Mesenchymal stem cell (in vitro differentiated cells and primary cell): Measurements from ENCODE around the gene AOAH.

ENCODE experiments used
- DNase-seq: peaks from one replicate; pipeline ENCODE4 v3.0.0-alpha.2; 2013
- H2AFZ ChIP-seq: one replicate; pipeline ENCODE4 v1.6.1; 2013; ENCODE audit warnings: low read depth, mild to moderate bottlenecking, control low read depth, inconsistent platforms, low read length, moderate library complexity
- H2AK5ac ChIP-seq: 2 replicates; pipeline ENCODE4 v1.6.1; 2013; ENCODE audit warnings: low read length, moderate library complexity, mild to moderate bottlenecking, inconsistent platforms; ENCODE audit not compliant: severe bottlenecking
- H2BK120ac ChIP-seq: one replicate; pipeline ENCODE4 v1.6.1; 2013; ENCODE audit warnings: low read depth, mild to moderate bottlenecking, inconsistent platforms, low read length, moderate library complexity
- H2BK12ac ChIP-seq, 2 experiments: one replicate each; pipeline ENCODE4 v1.6.1; 2013; ENCODE audit warnings: inconsistent platforms in 2 of 2, low read length in 2 of 2, mild to moderate bottlenecking in 2 of 2, moderate library complexity in 2 of 2, control low read depth in 1 of 2
- H2BK15ac ChIP-seq: one replicate; pipeline ENCODE4 v1.6.1; 2013; ENCODE audit warnings: mild to moderate bottlenecking, low read depth, inconsistent platforms; ENCODE audit not compliant: poor library complexity, severe bottlenecking
- H2BK5ac ChIP-seq: 2 replicates; pipeline ENCODE4 v1.6.1; 2013; ENCODE audit warnings: low read depth, mild to moderate bottlenecking, low read length, control low read depth, inconsistent platforms; ENCODE audit not compliant: poor library complexity, severe bottlenecking
- H3K14ac ChIP-seq, 2 experiments: one replicate each; pipeline ENCODE4 v1.6.1; 2013; ENCODE audit warnings: inconsistent platforms in 2 of 2, low read length in 2 of 2, control low read depth in 1 of 2, mild to moderate bottlenecking in 1 of 2, moderate library complexity in 1 of 2
- H3K18ac ChIP-seq, 2 experiments: one replicate each; pipeline ENCODE4 v1.6.1; 2013; ENCODE audit warnings: inconsistent platforms in 2 of 2, low read length in 2 of 2, control low read depth in 1 of 2, low read depth in 1 of 2, mild to moderate bottlenecking in 1 of 2
- H3K23ac ChIP-seq, 2 experiments: one replicate each; pipeline ENCODE4 v1.6.1; 2013; ENCODE audit warnings: inconsistent platforms in 2 of 2, low read length in 2 of 2, mild to moderate bottlenecking in 2 of 2, moderate library complexity in 2 of 2, control low read depth in 1 of 2
- H3K27ac ChIP-seq: 2 replicates; pipeline ENCODE4 v1.5.1; 2013; ENCODE audit warnings: mild to moderate bottlenecking, moderate library complexity, low read length, control low read depth, inconsistent platforms; ENCODE audit not compliant: poor library complexity, severe bottlenecking
- H3K27me3 ChIP-seq, 2 experiments: 2 replicates each; pipeline versions ENCODE4 v1.6.1 to v1.7.0; 2013; ENCODE audit warnings: low read length in 2 of 2, mild to moderate bottlenecking in 2 of 2, moderate library complexity in 2 of 2, control low read depth in 1 of 2, inconsistent platforms in 1 of 2; ENCODE audit not compliant: control insufficient read depth in 1 of 2, insufficient read depth in 1 of 2
- H3K36me3 ChIP-seq, 2 experiments: 2 replicates each; pipeline versions ENCODE4 v1.6.1 to v1.7.0; 2013; ENCODE audit warnings: low read length in 2 of 2, control low read depth in 1 of 2, inconsistent platforms in 1 of 2, low read depth in 1 of 2, mild to moderate bottlenecking in 1 of 2; ENCODE audit not compliant: insufficient read depth in 2 of 2, control insufficient read depth in 1 of 2
- H3K4ac ChIP-seq, 2 experiments: one replicate each; pipeline ENCODE4 v1.6.1; 2013; ENCODE audit warnings: inconsistent platforms in 2 of 2, low read length in 2 of 2, mild to moderate bottlenecking in 2 of 2, moderate library complexity in 2 of 2, control low read depth in 1 of 2, low read depth in 1 of 2
- H3K4me1 ChIP-seq: 2 replicates; pipeline ENCODE4 v1.6.1; 2013; ENCODE audit warnings: low read depth, low read length, control low read depth; ENCODE audit not compliant: control insufficient read depth, insufficient read depth
- H3K4me2 ChIP-seq: 2 replicates; pipeline ENCODE4 v1.6.1; 2013; ENCODE audit warnings: low read length, mild to moderate bottlenecking, inconsistent platforms; ENCODE audit not compliant: poor library complexity, severe bottlenecking
- H3K4me3 ChIP-seq, 2 experiments: 2 replicates each; pipeline versions ENCODE4 v1.5.1 to v1.7.0; 2013; ENCODE audit warnings: low read length in 2 of 2, mild to moderate bottlenecking in 2 of 2, control low read depth in 1 of 2, low read depth in 1 of 2; ENCODE audit not compliant: insufficient read depth in 1 of 2
- H3K79me1 ChIP-seq: replicated peaks from 2 replicates; pipeline ENCODE4 v1.6.1; 2013; ENCODE audit warnings: mild to moderate bottlenecking, control low read depth, low read length, inconsistent platforms; ENCODE audit not compliant: poor library complexity, severe bottlenecking
- H3K9ac ChIP-seq: 2 replicates; pipeline ENCODE4 v1.7.0; 2013; ENCODE audit warnings: mild to moderate bottlenecking, low read length, moderate library complexity
- H3K9me3 ChIP-seq: 2 replicates; pipeline ENCODE4 v1.7.0; 2013; ENCODE audit warnings: mild to moderate bottlenecking, low read length; ENCODE audit not compliant: control insufficient read depth
- H4K8ac ChIP-seq: one replicate; pipeline ENCODE4 v1.6.1; 2013; ENCODE audit warnings: inconsistent platforms, mild to moderate bottlenecking, low read length, moderate library complexity
- H4K91ac ChIP-seq: one replicate; pipeline ENCODE4 v1.6.1; 2013; ENCODE audit warnings: mild to moderate bottlenecking, low read length, inconsistent platforms
- WGBS: methylation state at CpG from one replicate; pipeline ENCODE4 v1.1.7; 2013; ENCODE audit warnings: mixed read lengths; 5-methylcytosine and 5-hydroxymethylcytosine counted together

Gene AOAH

GRCh38 chr7:36758879-36759278 is 34.6 kb upstream of the AOAH start:
- Histone ChIP-seq H3K9me3 (no peaks in the 10 kb centered on the region), H3K18ac (no peak overlapping the region), H3K36me3 (no peaks in the 10 kb centered on the region), H3K27ac (no peak overlapping the region), H2BK15ac (no peak overlapping the region), H2BK5ac (no peak overlapping the region), H2AK5ac (no peak overlapping the region), H2BK12ac (no peak overlapping the region), H3K14ac (no peak overlapping the region), H4K8ac (no peak overlapping the region), H2BK120ac (no peak overlapping the region), H3K79me1 (no peaks in the 10 kb centered on the region), H3K27me3 (no peaks in the 10 kb centered on the region), H2AFZ (no peak overlapping the region), H4K91ac (no peak overlapping the region), H3K4me3 (no peak overlapping the region), H3K4me1 (peaks cover 4% of the 10 kb centered on the region), H3K23ac (no peak overlapping the region), H3K9ac (no peak overlapping the region), H3K4me2 (no peak overlapping the region), H3K4ac (no peak overlapping the region)
- no peak for DNase-seq
- WGBS = 100% methylated on average over 1 of the region's 1 CpG

GRCh38 chr7:36755484-36755883 is 31.2 kb upstream of the AOAH start:
- Histone ChIP-seq H3K18ac (no peak overlapping the region), H3K79me1 (no peaks in the 10 kb centered on the region), H3K9ac (no peak overlapping the region), H3K9me3 (no peaks in the 10 kb centered on the region), H3K4me2 (no peak overlapping the region), H3K4me1 (peaks cover 1% of the 10 kb centered on the region), H3K4me3 (no peak overlapping the region), H3K4ac (no peak overlapping the region), H2BK120ac (no peak overlapping the region), H4K91ac (no peak overlapping the region), H2AK5ac (no peak overlapping the region), H3K27me3 (no peaks in the 10 kb centered on the region), H3K27ac (no peak overlapping the region), H2BK15ac (no peak overlapping the region), H3K14ac (no peak overlapping the region), H3K23ac (no peak overlapping the region), H2BK12ac (no peak overlapping the region), H2BK5ac (no peak overlapping the region), H4K8ac (no peak overlapping the region), H2AFZ (no peak overlapping the region), H3K36me3 (no peaks in the 10 kb centered on the region)
- WGBS = 95% methylated on average over 6 of the region's 8 CpGs
- no peak for DNase-seq

- Histone ChIP-seq H2AK5ac (no peak overlapping the region), H2BK12ac (no peak overlapping the region), H3K23ac (no peak overlapping the region), H3K4me3 (no peak overlapping the region), H4K8ac (no peak overlapping the region), H2BK5ac (no peak overlapping the region), H3K9ac (no peak overlapping the region), H3K4me2 (no peak overlapping the region), H4K91ac (no peak overlapping the region), H2BK120ac (no peak overlapping the region), H3K14ac (no peak overlapping the region), H3K79me1 (no peaks in the 10 kb centered on the region), H3K18ac (no peak overlapping the region), H3K36me3 (no peaks in the 10 kb centered on the region), H3K4ac (no peak overlapping the region), H2BK15ac (no peak overlapping the region), H3K4me1 (peaks cover 5% of the 10 kb centered on the region), H3K27ac (no peak overlapping the region), H2AFZ (no peak overlapping the region), H3K27me3 (no peaks in the 10 kb centered on the region), H3K9me3 (no peaks in the 10 kb centered on the region)
- 100% methylated on average over 1 of the region's 2 CpGs for WGBS
- no peak for DNase-seq
These were observed 27.9 kb upstream of the AOAH start for GRCh38 chr7:36752026-36752711.

- DNase-seq = no peak
- no peaks in the 10 kb centered on the region for H3K36me3 ChIP-seq
- peak overlapping the region; percentile 87 for H2AK5ac ChIP-seq
- peaks cover 18% of the 10 kb centered on the region for H3K4me1 ChIP-seq
- no peak overlapping the region for H3K9ac ChIP-seq
- no peaks in the 10 kb centered on the region for H3K9me3 ChIP-seq
- no peak overlapping the region for H4K8ac ChIP-seq
- H2AFZ ChIP-seq = no peak overlapping the region
- H3K14ac ChIP-seq = no peak overlapping the region
- no peak overlapping the region for H2BK12ac ChIP-seq
- H3K4ac ChIP-seq = no peak overlapping the region
- H3K4me3 ChIP-seq = no peak overlapping the region
- H3K27ac ChIP-seq = no peak overlapping the region
- H2BK120ac ChIP-seq = no peak overlapping the region
- no peak overlapping the region for H3K4me2 ChIP-seq
- H3K23ac ChIP-seq = no peak overlapping the region
- 65% methylated on average over 5 of the region's 5 CpGs for WGBS
- peak overlapping the region; percentile 58 for H2BK15ac ChIP-seq
- H3K79me1 ChIP-seq = no peaks in the 10 kb centered on the region
- no peak overlapping the region for H3K18ac ChIP-seq
- H3K27me3 ChIP-seq = no peaks in the 10 kb centered on the region
- H4K91ac ChIP-seq = no peak overlapping the region
- H2BK5ac ChIP-seq = no peak overlapping the region
These were observed 26.2 kb upstream of the AOAH start for GRCh38 chr7:36750451-36750850.
